ENCODE results near the gene TIMM10. TPM values are rescaled to one million over a fixed set of nuclear protein-coding genes. Genes with fewer than 3 reads are reported as not detected.

TIMM10 gene
- total and polyA plus RNA-seq, 7 donors, result 55.0 to 149 (median 90.0) TPM

DNA sequence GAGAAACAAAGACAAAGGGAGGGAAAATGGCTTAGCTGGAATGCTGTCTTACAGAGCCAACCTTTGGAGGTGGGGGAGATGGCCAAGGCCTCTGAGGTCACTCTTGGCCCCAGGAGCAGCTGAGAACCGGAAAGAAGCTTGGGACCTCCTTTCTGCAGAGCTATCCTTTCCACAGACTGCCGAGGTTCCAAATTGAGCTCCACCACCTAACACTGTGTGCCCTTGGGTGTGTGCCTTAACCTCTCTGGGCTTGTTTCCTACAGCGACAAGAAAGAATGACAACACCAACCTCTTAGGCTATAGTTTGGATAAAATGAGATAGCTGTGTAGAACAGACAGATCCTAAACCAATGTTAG lies 47.0 kb downstream of the TIMM10 start:
- H3K27ac ChIP-seq, result no peak overlapping the region
- no peak for DNase-seq
- no peak overlapping the region for H3K4me3 ChIP-seq
- peaks cover 25% of the 10 kb centered on the region for H3K4me1 ChIP-seq
- 49 to 58% (median 57%) methylated on average over 3 of the region's 3 CpGs for WGBS, 3 donors
- H3K36me3 ChIP-seq (ENCODE audit: insufficient read depth in 1 of 2, low read depth in 1 of 2), result peaks cover 0 to 43% of the 10 kb centered on the region in 2 donors
- no peak for TF ChIP-seq CTCF (IDR thresholded peaks at IDR 0.05)
- intact Hi-C loops (cut with DNase I), result loop anchor here in 1 of 2 donors (5.0 kb wide), 1 partner anchor 136 kb away; no protein-coding TSS in a partner anchor
- H3K9me3 ChIP-seq, result no peaks in the 10 kb centered on the region
- H3K27me3 ChIP-seq (ENCODE audit: insufficient read depth in 3 of 3, low read length in 2 of 3), result peaks cover 0 to 6% (median 5%) of the 10 kb centered on the region in 3 donors
- ATAC-seq, result no peak

DNA sequence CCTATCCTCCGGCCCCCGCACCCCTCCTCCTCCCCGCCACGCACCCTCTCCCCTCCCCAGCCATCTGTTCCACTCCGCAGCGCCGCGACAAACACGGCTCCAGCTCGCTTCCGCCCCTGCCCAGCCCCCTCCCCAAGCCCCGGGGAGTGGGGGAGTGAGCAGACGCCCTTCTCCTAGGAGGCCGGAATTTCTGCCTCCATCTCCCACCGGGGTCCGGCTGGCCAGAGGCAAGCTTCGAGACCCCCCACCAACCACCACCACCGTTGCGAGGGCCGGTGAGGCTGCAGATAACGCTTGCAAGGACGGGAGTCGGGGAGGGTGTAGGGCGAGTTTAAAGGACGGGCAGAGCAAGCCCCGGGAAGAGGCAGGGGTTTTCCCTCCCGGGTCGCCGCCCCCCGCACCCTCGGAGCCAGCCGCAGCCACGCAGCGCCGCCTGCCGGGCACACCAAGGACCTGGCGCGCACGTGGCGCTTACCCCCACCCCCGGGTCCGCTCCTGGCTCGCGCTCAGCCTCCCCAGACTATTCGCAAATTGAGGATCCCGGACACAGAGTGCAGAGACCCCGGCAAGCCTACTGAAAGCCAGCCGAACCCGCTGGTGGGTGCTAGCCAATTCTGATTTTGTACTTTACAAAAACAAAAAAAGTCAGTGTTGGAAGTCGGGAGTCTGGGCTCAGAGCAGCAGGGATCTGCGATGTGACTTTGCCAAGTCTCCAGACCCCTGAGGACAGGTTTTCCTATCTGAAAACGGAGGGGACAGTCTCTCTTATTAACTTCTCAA lies 47.6 kb downstream of the TIMM10 start:
- peak; percentile 47 to 70 for DNase-seq
- Histone ChIP-seq H3K27ac (no peak overlapping the region), H3K9me3 (no peaks in the 10 kb centered on the region), H3K27me3 (ENCODE audit: insufficient read depth in 3 of 3, low read length in 2 of 3) (peaks cover 0 to 6% (median 5%) of the 10 kb centered on the region in 3 donors), H3K4me1 (peaks cover 19% of the 10 kb centered on the region), H3K36me3 (ENCODE audit: insufficient read depth in 1 of 2, low read depth in 1 of 2) (peaks cover 0 to 37% of the 10 kb centered on the region in 2 donors), H3K4me3 (peak overlapping the region; percentile 61)
- WGBS, 3 donors, result 1 to 4% (median 2%) methylated on average over 37 to 52 of the region's 52 CpGs
- peak; percentile 55 to 76 (median 68) for ATAC-seq
- intact Hi-C loops (cut with DNase I), result loop anchor here in 1 of 2 donors (5.0 kb wide), 1 partner anchor 136 kb away; no protein-coding TSS in a partner anchor
- TF ChIP-seq CTCF (IDR thresholded peaks at IDR 0.05), result peak; percentile 64

DNA sequence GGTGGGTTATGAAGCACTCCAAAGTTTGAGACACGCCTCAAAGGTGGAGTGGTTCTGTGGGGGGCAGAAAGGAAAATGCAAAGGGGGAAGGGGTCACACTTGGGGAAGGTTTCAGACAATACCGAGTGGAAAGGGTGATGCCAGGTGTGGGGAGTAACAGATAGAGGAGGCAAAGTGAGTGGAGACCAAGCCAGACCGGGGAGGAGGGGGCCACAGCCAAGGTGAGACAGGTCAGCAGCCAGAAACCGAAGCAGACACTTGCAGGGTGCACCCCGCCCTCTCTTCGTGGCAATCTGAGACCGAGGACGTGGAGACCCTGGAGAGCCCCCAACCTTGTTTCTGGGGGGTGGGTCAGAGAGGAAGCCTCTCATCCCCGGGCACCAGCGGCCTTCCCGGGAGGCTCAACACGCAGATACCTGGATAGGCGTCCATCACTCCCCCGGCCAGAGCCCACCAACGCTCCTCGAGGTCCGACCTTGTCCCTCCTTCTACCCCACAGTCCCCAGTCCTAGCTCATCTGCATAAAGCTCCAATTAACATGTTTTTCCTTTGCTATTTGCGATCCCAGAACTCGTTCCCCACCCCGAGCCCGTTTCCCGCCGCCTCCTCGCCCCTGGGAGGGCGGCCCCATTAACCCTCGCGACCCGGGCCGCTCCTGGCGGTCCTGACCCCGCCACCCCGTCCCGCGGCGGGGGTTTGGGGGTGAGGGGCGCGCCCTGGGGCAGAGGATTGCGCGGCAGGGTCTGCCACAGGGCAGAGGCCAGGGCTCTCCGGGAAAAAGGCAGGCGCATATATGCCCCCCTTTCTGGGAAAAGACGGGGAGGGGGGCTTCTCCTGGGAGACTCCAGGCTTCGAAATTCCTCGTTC lies 48.4 kb downstream of the TIMM10 start:
- H3K4me3 ChIP-seq, result peak overlapping the region; percentile 61
- TF ChIP-seq CTCF (IDR thresholded peaks at IDR 0.05), result no peak
- H3K36me3 ChIP-seq (ENCODE audit: insufficient read depth in 1 of 2, low read depth in 1 of 2), result peaks cover 0 to 32% of the 10 kb centered on the region in 2 donors
- no peak overlapping the region for H3K27ac ChIP-seq
- DNase-seq, result no peak
- intact Hi-C loops (cut with DNase I), result loop anchor here (2.0 to 5.0 kb wide), 2 partner anchors 19 to 135 kb away; no protein-coding TSS in a partner anchor
- 18 to 33% (median 21%) methylated on average over 35 to 44 of the region's 44 CpGs for WGBS, 3 donors
- peaks cover 11% of the 10 kb centered on the region for H3K4me1 ChIP-seq
- no peaks in the 10 kb centered on the region for H3K9me3 ChIP-seq
- peak in 2 of 4 donors; percentile 3 to 4 for ATAC-seq
- H3K27me3 ChIP-seq (ENCODE audit: insufficient read depth in 3 of 3, low read length in 2 of 3), result peaks cover 0 to 6% (median 5%) of the 10 kb centered on the region in 3 donors

GRCh38 chr11:57481315-57481714 lies 49.2 kb downstream of the TIMM10 start:
- no peak for DNase-seq
- Histone ChIP-seq H3K4me1 (peaks cover 10% of the 10 kb centered on the region), H3K4me3 (no peak overlapping the region), H3K27me3 (ENCODE audit: insufficient read depth in 3 of 3, low read length in 2 of 3) (peaks cover 0 to 6% (median 5%) of the 10 kb centered on the region in 3 donors), H3K9me3 (no peaks in the 10 kb centered on the region), H3K36me3 (ENCODE audit: insufficient read depth in 1 of 2, low read depth in 1 of 2) (peaks cover 0 to 25% of the 10 kb centered on the region in 2 donors), H3K27ac (no peak overlapping the region)
- ATAC-seq, result no peak
- intact Hi-C loops (cut with DNase I), result loop anchor here (2.0 to 5.0 kb wide), 2 partner anchors 19 to 134 kb away; no protein-coding TSS in a partner anchor
- no peak for TF ChIP-seq CTCF (IDR thresholded peaks at IDR 0.05)
- 42 to 100% (median 86%) methylated on average over 1 to 2 of the region's 2 CpGs for WGBS, 3 donors
